GM21515 (cell line): ENCODE results near the gene P2RY6.
"Not testable (repeated sequence)": the region's sequence is repeated elsewhere in the genome, so short reads cannot be mapped to it uniquely, and the experiment has no call there.

Experiments
- ATAC-seq: cut with Tn5 transposase; IDR thresholded peaks from one replicate; pipeline ENCODE4 v1.9.1; 2021; ENCODE audit not compliant: unreplicated experiment

Gene P2RY6, protein sequence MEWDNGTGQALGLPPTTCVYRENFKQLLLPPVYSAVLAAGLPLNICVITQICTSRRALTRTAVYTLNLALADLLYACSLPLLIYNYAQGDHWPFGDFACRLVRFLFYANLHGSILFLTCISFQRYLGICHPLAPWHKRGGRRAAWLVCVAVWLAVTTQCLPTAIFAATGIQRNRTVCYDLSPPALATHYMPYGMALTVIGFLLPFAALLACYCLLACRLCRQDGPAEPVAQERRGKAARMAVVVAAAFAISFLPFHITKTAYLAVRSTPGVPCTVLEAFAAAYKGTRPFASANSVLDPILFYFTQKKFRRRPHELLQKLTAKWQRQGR

DNA sequence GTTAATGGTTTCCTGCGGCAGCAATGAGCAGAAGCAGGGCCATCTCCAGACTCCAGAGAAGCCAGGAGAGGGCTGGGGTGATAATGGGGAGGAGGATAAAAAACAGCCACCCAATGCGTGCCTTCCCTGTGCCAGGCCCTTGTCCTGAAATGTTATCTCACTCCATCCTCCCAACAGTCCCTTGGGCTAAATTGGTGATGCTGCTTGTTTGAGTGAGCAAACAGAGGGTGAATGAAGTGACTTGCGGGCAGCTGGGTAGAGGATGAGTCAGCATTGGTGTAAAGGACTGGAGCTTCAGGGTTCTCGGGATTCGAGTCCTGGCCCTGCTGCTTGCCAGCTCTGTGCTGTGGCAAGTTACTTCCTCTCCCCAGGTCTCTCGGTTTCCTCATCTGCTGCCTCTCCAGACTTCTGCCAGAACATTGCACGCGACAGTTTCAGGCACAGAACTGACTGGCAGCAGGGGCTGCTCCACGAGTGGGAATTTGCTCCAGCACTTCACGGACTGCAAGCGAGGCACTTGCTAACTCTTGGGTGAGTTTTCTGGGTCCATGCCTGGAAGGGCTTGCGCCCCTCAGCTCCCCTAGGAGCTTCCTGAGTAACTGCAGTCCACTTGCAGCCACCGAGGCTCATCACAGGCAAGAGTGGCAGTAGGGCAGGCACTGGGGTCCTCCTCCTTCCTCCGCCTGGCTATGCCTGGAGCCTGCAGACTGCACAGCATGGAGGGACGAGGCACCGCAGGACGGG, at the start of gene P2RY6:
Gene P2RY6, plus strand, starts transcription at position 403 of the 744 bp plus-strand sequence. CDS start 24,181 bp downstream, outside the sequence.
- ATAC-seq = no peak

DNA sequence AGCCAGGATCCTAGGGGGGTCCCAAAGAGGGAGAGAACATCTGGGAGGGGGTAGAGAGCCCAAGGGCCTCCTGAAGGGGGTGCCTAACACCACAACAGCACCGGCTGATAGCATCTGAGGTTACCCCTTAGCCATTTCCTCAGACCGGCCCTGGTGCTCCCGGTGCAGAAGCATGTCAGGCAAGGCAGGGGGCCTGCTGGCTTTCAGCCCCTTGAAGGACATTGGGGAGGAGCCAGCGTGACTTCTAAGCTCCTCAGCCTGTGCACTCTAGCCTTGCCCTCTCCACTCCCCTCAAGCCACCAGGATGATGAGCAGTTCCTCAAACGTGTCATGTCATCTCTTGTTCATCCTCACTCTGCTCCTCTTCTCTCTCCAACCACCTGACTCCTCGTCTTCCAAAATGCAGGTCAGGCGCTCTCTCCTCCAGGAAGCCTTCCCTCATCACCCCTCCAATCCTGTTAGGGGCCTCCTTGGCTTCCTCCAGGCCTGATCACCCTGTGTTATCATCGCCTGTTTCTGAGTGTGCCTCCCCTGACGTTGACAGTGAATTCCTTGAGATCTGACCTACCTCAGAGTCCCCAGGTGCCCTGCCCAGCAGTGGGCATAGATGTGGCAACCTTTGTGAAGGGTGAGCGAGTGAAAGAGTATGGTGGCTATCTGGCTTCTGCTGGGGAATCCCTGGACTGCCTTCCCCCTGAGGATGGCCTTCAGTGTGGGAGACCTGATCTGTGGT, 48.0 kb upstream of the P2RY6 start:
- no peak for ATAC-seq

DNA sequence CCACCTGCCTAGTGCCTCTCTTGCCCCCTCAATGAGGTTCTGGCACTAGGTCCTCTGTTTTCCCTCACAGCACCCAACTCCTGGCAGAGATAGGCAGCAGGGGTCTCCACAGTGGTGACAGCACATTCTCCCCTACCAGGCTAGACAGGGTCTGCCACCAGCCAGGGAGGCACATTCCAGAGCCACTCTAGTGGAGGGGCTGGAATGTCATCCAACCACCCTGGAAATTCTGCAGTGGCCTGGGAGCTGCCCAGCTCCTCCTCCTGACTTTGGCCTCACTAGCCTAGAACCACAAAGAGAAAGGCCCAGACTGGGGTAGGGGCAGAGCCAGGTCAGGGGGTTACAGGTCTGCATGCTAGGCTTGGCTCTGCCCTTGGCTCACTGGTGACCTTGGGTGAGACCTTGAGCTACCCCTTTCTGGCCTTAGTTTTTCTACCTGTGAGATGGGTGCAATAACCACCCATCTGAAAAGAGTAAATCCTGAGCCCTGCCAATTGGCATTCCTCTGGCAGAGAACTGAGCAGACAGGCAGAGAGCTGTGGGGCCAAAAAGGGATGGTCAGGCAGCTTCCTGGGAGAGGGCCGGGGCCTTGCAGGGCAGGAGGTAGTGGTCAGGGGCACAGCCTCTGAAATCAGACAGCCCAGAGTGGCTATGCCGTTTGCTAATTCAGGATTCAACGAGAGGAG, 47.0 kb upstream of the P2RY6 start:
- no peak for ATAC-seq

DNA sequence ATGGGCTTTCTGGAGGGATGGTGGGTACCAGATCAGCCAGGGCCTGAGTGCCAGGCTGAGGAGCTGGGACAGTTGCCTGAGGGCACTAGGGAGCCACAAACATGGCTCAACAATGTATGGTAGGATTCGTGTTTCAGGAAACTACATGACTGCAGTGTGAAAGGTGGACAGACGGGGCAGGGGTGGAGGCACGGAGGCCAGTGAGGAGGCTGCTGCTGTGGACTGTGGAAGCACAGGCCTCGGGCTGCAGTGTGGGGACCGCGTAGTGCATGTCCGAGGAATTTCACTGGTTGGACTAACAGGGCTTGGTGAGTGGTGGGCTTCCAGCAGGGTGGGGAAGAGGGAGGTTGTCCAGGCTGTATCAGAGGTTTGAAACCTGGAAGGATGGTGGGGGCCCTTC, 46.3 kb upstream of the P2RY6 start:
- ATAC-seq = no peak

DNA sequence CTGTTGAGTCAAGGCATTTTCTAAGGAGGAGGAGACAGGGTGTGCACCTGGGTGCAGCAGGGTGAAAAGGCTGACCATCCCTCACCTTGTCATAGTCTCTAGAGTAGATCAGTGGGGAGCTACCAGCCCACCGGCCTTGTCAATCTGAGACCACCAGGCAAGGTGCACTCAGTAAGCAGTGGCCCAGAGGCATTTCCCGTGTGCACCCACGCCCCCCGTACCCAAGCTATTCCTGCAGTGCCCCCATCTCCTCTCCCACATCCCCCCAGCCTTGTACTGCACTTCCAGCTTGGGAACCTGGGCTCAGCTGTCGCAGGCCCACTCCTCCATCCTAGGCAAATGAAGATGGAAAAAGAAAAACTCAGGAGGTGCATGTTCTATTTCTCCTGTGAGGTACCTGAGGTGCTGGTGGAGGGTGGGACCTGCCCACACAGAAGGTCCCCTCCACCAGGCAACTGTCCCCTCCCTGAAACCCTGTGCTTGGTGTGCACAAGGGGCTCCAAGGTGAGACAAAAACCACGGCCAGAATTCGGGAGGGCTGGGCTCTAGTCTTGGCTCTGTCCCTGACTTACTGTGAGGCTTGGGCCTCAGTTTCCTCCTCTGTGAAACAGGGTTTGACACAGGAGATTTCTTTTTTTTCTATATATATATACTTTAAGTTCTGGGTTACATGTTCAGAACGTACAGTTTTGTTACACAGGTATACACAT, 45.7 kb upstream of the P2RY6 start:
- ATAC-seq = no peak

DNA sequence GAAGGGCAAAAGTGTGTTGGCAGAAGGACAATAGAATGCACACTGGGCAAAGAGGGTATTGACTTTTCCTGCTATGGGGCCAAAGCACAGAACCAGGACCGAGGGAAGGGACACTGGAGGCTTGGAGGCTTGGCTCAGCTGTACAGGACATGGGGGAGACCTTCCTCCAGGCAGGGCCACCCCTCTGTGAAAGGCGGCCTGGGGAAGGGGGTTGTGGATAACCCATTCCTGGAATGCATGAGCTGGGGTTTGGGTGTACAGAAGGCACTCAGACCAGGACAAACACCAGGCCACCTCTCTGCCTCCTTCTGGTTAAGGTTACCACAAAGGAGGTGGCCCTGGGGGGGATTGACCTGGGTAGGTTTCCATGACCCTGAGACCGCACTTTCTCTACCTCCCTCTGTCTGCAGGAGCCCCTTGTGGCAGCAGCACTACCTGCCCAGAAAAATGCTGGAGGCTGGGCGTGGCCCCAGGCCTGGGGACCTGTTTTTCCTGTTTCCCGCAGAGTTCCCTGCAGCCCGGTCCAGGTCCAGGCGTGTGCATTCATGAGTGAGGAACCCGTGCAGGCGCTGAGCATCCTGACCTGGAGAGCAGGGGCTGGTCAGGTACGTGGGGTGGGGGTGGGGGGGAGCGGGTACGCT, 44.4 kb upstream of the P2RY6 start:
- no peak for ATAC-seq

DNA sequence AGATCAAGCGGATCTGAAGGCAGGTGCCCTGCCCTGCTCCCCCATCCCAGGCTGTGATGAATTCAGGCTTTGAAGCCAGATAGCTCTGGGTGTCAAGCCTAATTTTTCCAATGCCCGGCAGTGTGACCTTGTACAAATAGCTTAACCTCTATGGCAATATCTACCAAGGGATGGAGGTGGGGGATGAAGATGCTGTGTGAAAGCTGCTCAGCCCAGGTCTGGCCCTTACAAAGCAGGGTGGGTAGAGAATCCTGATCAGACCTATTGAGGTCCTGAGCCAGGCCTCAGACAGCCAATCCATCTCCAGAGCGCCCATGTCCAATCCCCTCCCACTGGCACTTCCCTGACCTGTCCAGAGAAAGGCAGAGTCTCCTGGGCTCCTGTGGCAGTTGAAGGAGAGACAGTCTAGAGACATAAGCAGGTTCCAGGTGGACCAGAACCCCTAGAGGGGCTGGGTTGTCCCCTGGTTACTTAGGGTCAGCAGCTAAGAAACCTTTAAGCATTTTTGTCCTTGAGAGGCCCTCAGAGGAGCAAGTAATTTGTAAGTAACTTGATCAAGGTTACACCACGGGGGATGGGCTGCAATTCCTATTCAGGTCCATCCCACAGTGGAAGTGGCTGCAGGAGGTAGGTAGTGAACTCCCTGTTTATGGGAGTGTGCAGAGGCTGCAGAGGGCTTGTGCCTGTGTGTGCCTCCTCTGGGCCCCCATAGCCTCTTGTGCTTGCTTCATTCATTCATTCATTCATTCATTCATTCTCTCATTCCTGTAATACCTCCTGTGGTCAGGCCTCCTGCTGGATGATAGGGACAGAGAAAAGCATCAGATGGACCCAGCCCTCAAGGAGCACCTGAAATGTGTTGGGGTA, 43.6 kb upstream of the P2RY6 start:
- ATAC-seq = no peak

DNA sequence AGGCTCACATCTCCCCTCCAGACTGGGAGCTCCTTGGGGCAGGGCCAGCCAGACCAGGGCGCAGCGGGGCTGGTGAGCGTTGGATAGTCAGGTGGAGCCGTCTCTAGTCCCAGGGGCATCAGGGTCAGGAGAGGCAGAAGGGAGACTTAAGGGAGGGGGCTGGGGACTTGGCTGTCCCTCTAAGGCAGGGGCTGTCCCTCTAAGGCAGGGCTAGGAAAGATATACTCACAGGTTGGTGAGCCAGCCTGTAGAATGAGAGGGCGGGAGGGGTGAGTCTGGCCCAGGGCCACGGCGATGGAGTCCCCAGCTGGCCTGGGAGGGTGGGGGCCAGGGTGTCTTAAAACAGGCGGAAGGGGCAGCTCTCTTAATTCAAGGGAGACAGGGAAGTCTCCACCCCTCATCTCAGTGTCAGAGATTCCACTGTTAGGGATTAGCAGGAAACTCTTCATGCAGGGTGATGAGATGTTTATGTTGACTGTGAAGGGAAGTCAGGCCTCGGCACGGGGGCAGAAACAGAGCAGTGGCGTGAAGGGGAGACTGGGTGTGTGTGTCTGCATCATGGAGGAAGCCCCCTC, 42.7 kb upstream of the P2RY6 start:
- ATAC-seq = no peak

DNA sequence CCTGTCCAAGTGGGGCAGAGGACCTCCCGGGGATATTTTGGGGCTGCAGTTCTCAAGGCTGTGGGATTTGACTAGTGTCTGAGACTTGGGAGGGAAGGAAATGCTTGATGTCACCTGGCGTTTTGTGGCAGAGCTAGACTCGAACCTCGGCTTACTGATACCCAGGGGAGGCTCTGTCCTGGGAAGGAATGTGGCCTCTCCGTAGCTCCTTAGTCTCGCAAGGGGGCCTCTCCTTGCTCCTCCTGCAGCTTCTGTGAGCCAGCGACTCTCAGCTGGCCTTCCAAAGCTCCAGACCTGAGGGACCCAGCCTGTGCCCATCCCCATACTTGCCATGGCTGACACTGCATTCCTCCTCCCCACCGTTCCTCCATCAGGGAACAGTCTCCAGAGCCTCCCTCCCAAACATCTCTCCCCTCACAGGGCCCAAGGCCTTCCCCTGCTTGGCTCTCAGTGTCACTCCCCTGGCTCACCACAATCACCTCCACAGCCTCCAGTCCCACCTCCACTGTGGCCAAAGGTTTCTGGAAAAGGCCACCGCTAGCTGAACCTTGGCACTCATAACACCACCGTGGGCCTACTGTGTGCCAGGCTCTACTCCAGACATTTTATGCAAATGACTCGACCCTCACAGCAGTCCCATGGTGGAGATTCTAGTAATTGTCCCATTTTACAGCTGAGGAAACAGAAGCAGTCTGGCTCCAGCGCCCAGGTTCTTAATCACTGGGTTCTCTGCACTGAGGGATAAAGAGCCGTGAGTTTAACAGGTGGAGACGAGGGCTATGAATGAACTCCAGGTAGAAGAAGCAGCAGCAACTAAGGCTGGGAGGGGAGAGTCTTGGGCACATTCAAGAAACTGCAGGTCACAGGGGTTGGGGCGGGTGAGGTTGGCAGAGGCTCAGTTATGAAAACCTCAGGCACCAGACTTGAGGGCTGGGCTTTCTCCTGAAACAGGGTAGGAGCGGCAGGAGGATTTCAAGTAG, 42.0 kb upstream of the P2RY6 start:
- no peak for ATAC-seq

DNA sequence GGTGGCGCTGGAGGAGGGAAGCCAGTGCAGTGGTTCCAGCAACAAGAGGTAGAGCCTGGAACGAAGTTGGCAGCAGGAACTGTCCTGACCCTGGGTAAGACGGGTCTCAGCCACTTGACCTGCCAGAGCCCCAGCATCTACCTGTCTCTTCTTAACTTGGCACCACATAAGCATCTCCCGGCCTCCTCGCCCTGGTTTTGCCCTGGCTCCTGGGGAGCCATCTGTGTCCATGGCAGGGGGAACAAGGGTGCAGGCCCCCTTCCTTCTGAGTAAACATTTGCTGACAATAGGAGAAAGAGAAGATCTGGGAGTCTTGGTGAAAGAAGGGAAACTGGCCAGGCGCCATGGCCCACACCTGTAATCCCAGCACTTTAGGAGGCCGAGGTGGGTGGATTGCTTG, 41.2 kb upstream of the P2RY6 start:
- ATAC-seq = no peak

DNA sequence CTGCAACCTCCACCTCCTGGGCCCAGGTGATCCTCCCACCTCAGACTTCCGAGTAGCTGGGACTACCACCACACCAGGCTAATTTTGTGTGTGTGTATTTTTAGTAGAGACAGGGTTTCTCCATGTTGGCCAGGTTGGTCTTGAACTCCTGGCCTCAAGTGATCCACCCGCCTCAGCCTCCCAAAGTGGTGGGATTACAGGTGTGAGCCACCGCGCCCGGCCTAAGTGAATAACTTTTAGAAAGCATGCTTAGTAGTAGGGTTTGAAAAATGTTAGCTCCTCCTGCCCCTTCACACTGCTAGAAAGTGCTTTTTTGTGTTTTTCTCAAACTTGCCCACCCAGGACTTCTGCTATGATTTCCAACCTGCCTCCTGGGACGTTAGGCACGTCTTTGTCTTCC, 39.7 kb upstream of the P2RY6 start:
- not testable (repeated sequence) for ATAC-seq

DNA sequence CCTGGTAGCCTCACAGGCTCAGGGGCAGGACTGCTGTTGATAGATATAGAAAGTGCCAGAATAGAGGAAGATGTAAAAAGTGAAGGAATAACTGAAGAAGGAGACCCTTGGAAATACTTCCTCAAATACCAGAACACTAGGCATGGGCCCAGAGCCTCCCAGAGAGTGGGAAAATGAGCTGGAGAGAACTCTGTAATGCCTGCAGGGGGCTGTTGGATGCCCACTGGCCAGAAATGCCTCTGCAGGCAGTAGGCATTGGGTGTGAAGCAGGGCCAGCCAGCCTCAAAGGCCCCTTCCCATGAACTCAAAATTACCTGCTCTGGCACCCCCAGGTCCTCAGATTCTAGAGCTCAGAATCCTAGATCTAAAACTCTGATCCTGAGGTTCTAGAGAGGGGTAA, 38.9 kb upstream of the P2RY6 start:
- no peak for ATAC-seq

DNA sequence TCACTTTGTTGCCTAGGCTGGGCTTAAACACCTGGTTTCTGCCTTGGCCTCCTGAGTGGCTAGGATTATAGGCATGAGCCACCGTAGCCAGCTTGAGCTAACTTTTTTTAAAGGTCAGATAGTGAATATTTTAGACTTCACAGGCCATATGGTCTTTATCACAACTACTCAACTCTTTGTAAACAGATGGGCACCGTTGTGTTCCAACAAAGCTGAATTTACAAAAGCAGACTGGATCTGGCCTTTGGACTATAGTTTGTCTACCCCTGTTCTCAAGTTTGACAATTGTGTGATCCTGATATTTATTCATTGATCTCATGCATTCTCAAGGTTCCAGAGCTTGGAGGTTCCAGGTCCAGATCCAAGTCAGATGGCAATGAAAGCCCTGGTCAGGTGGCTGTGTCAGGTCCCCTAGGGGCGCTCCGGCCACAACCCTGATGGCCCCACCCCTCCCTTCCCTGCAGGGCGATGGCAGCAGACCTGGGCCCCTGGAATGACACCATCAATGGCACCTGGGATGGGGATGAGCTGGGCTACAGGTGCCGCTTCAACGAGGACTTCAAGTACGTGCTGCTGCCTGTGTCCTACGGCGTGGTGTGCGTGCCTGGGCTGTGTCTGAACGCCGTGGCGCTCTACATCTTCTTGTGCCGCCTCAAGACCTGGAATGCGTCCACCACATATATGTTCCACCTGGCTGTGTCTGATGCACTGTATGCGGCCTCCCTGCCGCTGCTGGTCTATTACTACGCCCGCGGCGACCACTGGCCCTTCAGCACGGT, 38.3 kb upstream of the P2RY6 start:
- no peak for ATAC-seq

DNA sequence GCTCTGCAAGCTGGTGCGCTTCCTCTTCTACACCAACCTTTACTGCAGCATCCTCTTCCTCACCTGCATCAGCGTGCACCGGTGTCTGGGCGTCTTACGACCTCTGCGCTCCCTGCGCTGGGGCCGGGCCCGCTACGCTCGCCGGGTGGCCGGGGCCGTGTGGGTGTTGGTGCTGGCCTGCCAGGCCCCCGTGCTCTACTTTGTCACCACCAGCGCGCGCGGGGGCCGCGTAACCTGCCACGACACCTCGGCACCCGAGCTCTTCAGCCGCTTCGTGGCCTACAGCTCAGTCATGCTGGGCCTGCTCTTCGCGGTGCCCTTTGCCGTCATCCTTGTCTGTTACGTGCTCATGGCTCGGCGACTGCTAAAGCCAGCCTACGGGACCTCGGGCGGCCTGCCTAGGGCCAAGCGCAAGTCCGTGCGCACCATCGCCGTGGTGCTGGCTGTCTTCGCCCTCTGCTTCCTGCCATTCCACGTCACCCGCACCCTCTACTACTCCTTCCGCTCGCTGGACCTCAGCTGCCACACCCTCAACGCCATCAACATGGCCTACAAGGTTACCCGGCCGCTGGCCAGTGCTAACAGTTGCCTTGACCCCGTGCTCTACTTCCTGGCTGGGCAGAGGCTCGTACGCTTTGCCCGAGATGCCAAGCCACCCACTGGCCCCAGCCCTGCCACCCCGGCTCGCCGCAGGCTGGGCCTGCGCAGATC, 37.5 kb upstream of the P2RY6 start:
- ATAC-seq = no peak

DNA sequence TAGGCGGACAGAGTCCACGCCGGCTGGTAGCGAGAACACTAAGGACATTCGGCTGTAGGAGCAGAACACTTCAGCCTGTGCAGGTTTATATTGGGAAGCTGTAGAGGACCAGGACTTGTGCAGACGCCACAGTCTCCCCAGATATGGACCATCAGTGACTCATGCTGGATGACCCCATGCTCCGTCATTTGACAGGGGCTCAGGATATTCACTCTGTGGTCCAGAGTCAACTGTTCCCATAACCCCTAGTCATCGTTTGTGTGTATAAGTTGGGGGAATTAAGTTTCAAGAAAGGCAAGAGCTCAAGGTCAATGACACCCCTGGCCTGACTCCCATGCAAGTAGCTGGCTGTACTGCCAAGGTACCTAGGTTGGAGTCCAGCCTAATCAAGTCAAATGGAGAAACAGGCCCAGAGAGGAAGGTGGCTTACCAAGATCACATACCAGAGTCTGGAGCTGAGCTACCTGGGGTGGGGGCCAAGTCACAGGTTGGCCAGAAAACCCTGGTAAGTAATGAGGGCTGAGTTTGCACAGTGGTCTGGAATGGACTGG, 36.8 kb upstream of the P2RY6 start:
- ATAC-seq = no peak

DNA sequence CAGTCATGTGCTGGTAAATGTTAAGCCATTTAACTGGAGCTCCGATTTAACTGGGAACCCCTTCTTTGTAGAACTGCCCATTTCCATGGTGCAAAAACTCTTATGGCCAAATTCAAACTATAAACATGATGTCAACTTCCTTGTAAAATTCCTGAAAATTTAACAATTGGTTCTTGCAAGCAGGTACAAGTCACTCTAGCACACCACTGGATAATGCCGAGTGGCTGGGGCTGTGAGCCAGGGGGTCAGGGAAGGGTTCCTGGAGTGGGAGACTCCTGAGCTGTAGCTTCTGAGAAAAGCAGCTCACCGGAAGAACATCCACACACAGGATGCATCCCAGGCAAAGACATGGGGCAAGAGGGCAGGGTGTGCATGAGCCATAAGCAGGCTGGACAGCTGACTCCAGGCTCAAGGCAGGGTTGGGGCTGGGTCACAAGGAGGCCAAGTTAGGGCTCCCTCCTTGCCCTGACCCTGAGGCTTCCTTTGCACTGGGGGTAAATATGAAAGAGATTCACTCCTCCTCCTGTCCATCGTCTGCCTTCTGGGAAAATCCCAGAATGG, 35.9 kb upstream of the P2RY6 start:
- ATAC-seq = no peak
